GM19023 (cell line): Measurements from ENCODE around the gene SHOX.
"Not testable (repeated sequence)": the region's sequence is repeated elsewhere in the genome, so short reads cannot be mapped to it uniquely, and the experiment has no call there.

Experiments used
- ATAC-seq: cut with Tn5 transposase; IDR thresholded peaks from one replicate; pipeline ENCODE4 v1.9.1; 2021; ENCODE audit warnings: mild to moderate bottlenecking, moderate library complexity; ENCODE audit not compliant: unreplicated experiment

The SHOX gene

GRCh38 chrX:636981-637659 is 6.5 kb downstream of the SHOX start:
- ATAC-seq, result no peak

GRCh38 chrX:637660-638481 is 7.3 kb downstream of the SHOX start:
- ATAC-seq, result no peak

- no peak for ATAC-seq
Observed at GRCh38 chrX:638482-639131, 8.0 kb downstream of the SHOX start.

- no peak for ATAC-seq
Observed at GRCh38 chrX:639151-639550, 8.6 kb downstream of the SHOX start.

GRCh38 chrX:640641-641040 is 10.1 kb downstream of the SHOX start:
- no peak for ATAC-seq

- ATAC-seq, result no peak
Observed at GRCh38 chrX:641671-642435, 11.3 kb downstream of the SHOX start.

- ATAC-seq, result no peak
Observed at GRCh38 chrX:642436-643240, 12.0 kb downstream of the SHOX start.

GRCh38 chrX:643241-643595 is 12.6 kb downstream of the SHOX start:
- no peak for ATAC-seq

GRCh38 chrX:643911-644303 is 13.3 kb downstream of the SHOX start:
- ATAC-seq, result no peak

GRCh38 chrX:644304-645281 is 14.0 kb downstream of the SHOX start:
- ATAC-seq, result no peak

- ATAC-seq, result no peak
Observed at GRCh38 chrX:646228-646495, 15.6 kb downstream of the SHOX start.

- ATAC-seq, result no peak
Observed at GRCh38 chrX:646796-647195, 16.2 kb downstream of the SHOX start.

- no peak for ATAC-seq
Observed at GRCh38 chrX:649166-649565, 18.6 kb downstream of the SHOX start.

- no peak for ATAC-seq
Observed at GRCh38 chrX:650324-650723, 19.7 kb downstream of the SHOX start.

GRCh38 chrX:650811-651210 is 20.2 kb downstream of the SHOX start:
- no peak for ATAC-seq

GRCh38 chrX:651922-652321 is 21.3 kb downstream of the SHOX start:
- ATAC-seq, result not testable (repeated sequence)

- no peak for ATAC-seq
Observed at GRCh38 chrX:652341-652741, 21.8 kb downstream of the SHOX start.

- no peak for ATAC-seq
Observed at GRCh38 chrX:653306-653705, 22.7 kb downstream of the SHOX start.

GRCh38 chrX:661154-661553 is 30.6 kb downstream of the SHOX start:
- ATAC-seq, result no peak

GRCh38 chrX:662126-662525 is 31.5 kb downstream of the SHOX start:
- no peak for ATAC-seq
